Mucosa of stomach (tissue), 1 donor: ENCODE data around the gene KLK11.

Experiments
- H3K27me3 ChIP-seq: one replicate; pipeline ENCODE4 v1.7.0; 2013; ENCODE audit warnings: mild to moderate bottlenecking, low read length; ENCODE audit not compliant: control insufficient read depth, insufficient read depth
- H3K36me3 ChIP-seq: one replicate; pipeline ENCODE4 v1.7.0; 2013; ENCODE audit warnings: low read length; ENCODE audit not compliant: control insufficient read depth, insufficient read depth
- H3K4me1 ChIP-seq: one replicate; pipeline ENCODE4 v1.7.0; 2013; ENCODE audit warnings: mild to moderate bottlenecking, low read length; ENCODE audit not compliant: control insufficient read depth, insufficient read depth
- H3K4me3 ChIP-seq: one replicate; pipeline ENCODE4 v1.7.0; 2013; ENCODE audit warnings: low read length
- H3K9ac ChIP-seq: one replicate; pipeline ENCODE4 v1.7.0; 2013; ENCODE audit warnings: mild to moderate bottlenecking, low read length, moderate library complexity
- H3K9me3 ChIP-seq: one replicate; pipeline ENCODE4 v1.7.0; 2013; ENCODE audit warnings: mild to moderate bottlenecking, low read length, moderate library complexity; ENCODE audit not compliant: control insufficient read depth
- donor health status: Pancreatic carcinoma.

Gene KLK11

GRCh38 chr19:51027126-51027806, 850 bp upstream of the KLK11 start:
- Histone ChIP-seq H3K9ac (peak overlapping the region; percentile 84), H3K36me3 (no peaks in the 10 kb centered on the region), H3K9me3 (no peaks in the 10 kb centered on the region), H3K4me1 (peaks cover 15% of the 10 kb centered on the region), H3K4me3 (peak overlapping the region; percentile 49), H3K27me3 (peaks cover 3% of the 10 kb centered on the region)

DNA sequence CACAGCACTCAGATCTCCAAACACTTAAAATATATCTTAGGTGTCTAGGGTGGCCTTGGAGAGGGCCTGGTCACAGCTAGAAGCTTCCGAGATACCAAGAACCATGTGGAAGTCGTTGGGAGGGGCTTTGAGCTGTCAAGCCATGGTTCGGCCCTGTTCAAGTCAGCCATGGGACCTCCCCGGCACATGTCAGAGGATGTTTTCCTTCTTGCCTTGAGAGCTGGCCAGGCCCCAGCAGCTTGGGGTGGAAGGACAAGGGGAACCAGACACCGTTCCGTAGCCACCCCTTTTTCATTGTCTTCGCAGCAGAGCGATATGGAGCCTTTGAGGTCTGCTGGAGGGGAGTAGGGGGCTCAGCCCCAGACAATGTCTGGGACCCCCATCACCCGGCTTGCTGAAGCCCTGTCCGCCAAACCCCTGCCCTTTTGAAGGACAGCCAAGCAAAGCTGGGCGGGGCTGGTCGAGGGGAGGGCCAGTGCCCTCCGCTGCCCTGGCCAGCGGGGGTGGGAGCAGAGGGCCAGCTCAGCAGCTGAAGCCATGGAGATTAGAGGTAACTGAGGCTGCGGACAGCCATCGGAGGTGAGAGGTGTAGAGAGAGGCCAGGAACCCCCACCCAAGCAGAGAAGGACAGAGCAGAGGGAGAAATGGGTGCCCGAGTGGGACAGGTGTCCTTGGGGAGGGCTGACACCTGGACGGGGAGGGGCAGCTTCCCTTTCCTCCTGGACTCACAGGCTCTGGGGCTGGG, 435 bp downstream of the KLK11 start:
- H3K4me1 ChIP-seq, result peaks cover 15% of the 10 kb centered on the region
- H3K27me3 ChIP-seq, result peaks cover 3% of the 10 kb centered on the region
- H3K36me3 ChIP-seq, result no peaks in the 10 kb centered on the region
- peak overlapping the region; percentile 49 for H3K4me3 ChIP-seq
- H3K9ac ChIP-seq, result peak overlapping the region; percentile 84
- no peaks in the 10 kb centered on the region for H3K9me3 ChIP-seq

GRCh38 chr19:51025401-51025800, 1.0 kb downstream of the KLK11 start:
- Histone ChIP-seq H3K4me1 (peaks cover 15% of the 10 kb centered on the region), H3K9ac (no peak overlapping the region), H3K36me3 (no peaks in the 10 kb centered on the region), H3K9me3 (no peaks in the 10 kb centered on the region), H3K27me3 (peaks cover 1% of the 10 kb centered on the region), H3K4me3 (no peak overlapping the region)

- peaks cover 6% of the 10 kb centered on the region for H3K27me3 ChIP-seq
- peaks cover 15% of the 10 kb centered on the region for H3K4me1 ChIP-seq
- no peaks in the 10 kb centered on the region for H3K9me3 ChIP-seq
- no peak overlapping the region for H3K9ac ChIP-seq
- no peak overlapping the region for H3K4me3 ChIP-seq
- H3K36me3 ChIP-seq, result no peaks in the 10 kb centered on the region
Observed at GRCh38 chr19:51024924-51025323, 1.5 kb downstream of the KLK11 start.

GRCh38 chr19:51023946-51024345, 2.5 kb downstream of the KLK11 start:
- no peak overlapping the region for H3K4me3 ChIP-seq
- H3K4me1 ChIP-seq, result peaks cover 21% of the 10 kb centered on the region
- no peaks in the 10 kb centered on the region for H3K9me3 ChIP-seq
- peaks cover 14% of the 10 kb centered on the region for H3K27me3 ChIP-seq
- no peak overlapping the region for H3K9ac ChIP-seq
- H3K36me3 ChIP-seq, result no peaks in the 10 kb centered on the region

GRCh38 chr19:51022526-51022925, 3.9 kb downstream of the KLK11 start:
- Histone ChIP-seq H3K36me3 (no peaks in the 10 kb centered on the region), H3K27me3 (peaks cover 29% of the 10 kb centered on the region), H3K4me1 (peaks cover 21% of the 10 kb centered on the region), H3K4me3 (no peak overlapping the region), H3K9me3 (no peaks in the 10 kb centered on the region), H3K9ac (no peak overlapping the region)

- H3K36me3 ChIP-seq, result no peaks in the 10 kb centered on the region
- H3K4me3 ChIP-seq, result no peak overlapping the region
- H3K9ac ChIP-seq, result no peak overlapping the region
- H3K9me3 ChIP-seq, result no peaks in the 10 kb centered on the region
- peaks cover 39% of the 10 kb centered on the region for H3K27me3 ChIP-seq
- H3K4me1 ChIP-seq, result peaks cover 20% of the 10 kb centered on the region
Observed at GRCh38 chr19:51020988-51021651, 5.3 kb downstream of the KLK11 start.

- no peaks in the 10 kb centered on the region for H3K36me3 ChIP-seq
- no peak within 1 kb of the TSS for H3K9ac ChIP-seq
- no peaks in the 10 kb centered on the region for H3K9me3 ChIP-seq
- no peak within 1 kb of the TSS for H3K4me3 ChIP-seq
- peaks cover 46% of the 10 kb centered on the region for H3K27me3 ChIP-seq
- H3K4me1 ChIP-seq, result peaks cover 11% of the 10 kb centered on the region
Observed at GRCh38 chr19:51019544-51019925, 6.9 kb downstream of the KLK11 start, which contains the start of gene KLK10. Gene KLK10 (minus strand): TSS chr19:51019709. CDS start chr19:51019130, 579 bp downstream.

DNA sequence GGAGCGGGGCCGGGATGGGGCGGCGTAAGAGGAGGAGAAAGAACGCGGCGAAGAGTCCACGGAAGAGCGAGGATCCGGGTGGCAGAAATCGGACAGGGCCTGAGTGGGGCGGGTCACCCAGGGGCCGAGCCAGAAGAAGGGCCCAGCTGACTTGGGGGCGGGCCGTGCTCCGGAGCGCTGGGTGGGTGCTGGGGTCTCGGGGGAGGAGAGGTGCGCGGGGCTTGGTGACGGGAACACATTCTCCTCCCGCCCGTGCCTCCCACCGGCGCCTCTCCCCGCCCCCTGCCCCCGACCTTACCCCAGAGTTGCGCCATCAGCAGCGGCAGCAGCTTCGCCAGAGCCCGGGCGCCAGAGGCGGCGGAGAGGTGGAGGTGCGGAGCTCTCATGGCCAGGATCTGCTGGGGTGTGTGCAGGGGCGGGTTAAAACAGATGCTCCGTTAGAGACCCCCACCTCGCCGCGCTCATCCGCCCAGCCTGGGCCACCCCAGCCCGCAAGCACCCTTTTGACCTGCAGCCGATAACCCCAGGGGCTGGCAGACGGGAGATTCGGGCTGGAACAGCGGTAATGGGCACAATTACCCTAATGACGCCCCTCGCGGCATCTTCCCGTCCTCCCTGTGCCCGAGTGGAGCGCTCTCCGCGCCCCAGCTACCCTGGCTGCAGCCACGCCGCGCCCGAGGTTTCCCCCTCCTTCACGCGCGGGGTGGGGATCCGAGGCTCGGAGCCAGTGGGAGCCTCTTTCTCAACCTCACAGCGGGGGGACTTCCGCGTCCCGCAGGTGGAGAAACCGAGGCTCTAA, 7.5 kb downstream of the KLK11 start:
- Histone ChIP-seq H3K9ac (no peak overlapping the region), H3K4me1 (peaks cover 11% of the 10 kb centered on the region), H3K9me3 (no peaks in the 10 kb centered on the region), H3K27me3 (peaks cover 47% of the 10 kb centered on the region), H3K36me3 (no peaks in the 10 kb centered on the region), H3K4me3 (no peak overlapping the region)

DNA sequence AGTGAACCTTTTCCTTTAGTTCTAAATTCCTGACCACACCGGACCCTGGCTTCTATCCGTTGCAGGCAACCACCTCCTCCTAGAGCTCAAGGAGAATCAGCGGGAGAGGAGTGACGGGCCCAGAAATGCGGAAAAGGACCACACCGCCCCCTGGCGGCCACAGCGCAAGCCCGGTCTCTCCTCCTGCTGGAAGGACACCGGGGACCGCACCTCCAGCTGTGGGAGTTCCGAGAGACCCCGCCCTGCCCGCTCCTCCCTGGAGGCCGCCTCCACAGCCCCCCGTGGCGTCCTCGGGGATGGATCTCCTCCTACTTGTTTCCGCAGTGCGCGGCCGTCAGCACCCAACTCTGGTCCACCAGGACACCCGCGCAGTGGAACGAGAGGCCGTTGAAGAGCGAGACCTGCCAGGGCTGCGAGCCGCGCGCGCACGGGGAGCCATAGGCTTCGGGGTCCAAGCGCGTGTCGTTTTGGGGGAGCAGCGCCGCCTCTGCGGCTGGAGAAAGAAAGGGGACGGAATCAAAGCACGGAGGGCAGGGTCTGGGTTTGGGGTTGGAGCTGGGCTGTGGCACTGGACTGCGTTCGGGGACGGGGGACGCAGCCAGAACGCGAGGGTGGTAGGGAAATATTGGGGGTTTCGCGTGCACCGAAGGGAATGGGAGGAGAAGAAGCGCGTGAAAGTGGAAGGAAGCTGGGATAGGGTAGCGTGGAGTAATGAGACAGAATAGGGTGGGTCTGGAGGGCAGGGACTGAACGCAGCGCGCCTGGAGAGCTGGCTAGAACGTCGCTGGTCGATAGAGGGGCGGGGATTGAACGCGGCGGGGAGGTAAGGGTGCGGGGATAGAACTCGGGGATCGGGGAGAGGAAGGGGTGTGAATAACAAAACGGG, 9.4 kb downstream of the KLK11 start:
- Histone ChIP-seq H3K4me1 (peaks cover 11% of the 10 kb centered on the region), H3K36me3 (no peaks in the 10 kb centered on the region), H3K4me3 (peak overlapping the region; percentile 19), H3K27me3 (peaks cover 50% of the 10 kb centered on the region), H3K9me3 (no peaks in the 10 kb centered on the region), H3K9ac (no peak overlapping the region)

DNA sequence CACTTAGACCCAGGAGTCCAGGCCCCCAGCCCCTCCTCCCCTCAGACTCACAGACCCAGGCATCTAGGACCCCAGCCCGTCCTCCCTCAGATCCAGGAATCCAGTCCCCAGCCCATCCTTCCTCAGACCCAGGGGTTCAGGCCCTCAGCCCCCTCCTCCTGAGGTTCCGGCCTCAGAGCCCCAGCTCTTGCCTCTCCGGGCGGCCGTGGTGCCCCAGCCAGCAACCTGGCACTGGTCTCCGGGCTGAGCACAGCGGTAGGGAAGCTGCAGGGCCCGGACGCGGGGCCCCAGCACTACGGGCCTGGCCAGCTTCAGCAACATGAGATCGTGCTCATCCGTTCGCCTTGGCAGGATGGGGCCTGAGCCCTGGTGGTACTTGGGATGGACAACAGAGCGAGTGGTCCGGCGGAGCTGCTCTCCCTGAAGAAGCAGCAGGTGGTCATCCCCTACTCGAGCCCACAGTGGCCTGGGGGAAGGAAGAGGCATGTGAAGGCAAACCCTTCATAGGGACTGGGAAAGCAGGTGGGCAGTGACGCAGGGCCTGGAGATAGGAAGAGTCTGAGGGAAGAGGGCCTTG, 10.6 kb downstream of the KLK11 start:
- no peak overlapping the region for H3K9ac ChIP-seq
- peaks cover 50% of the 10 kb centered on the region for H3K27me3 ChIP-seq
- H3K36me3 ChIP-seq, result no peaks in the 10 kb centered on the region
- H3K9me3 ChIP-seq, result no peaks in the 10 kb centered on the region
- peaks cover 11% of the 10 kb centered on the region for H3K4me1 ChIP-seq
- H3K4me3 ChIP-seq, result no peak overlapping the region
